GM18870 (cell line): ENCODE results near the gene ADCY7.

Experiments used
- ATAC-seq: cut with Tn5 transposase; IDR thresholded peaks from one replicate; pipeline ENCODE4 v1.9.1; 2021; ENCODE audit warnings: moderate library complexity; ENCODE audit not compliant: unreplicated experiment

ADCY7 gene

DNA sequence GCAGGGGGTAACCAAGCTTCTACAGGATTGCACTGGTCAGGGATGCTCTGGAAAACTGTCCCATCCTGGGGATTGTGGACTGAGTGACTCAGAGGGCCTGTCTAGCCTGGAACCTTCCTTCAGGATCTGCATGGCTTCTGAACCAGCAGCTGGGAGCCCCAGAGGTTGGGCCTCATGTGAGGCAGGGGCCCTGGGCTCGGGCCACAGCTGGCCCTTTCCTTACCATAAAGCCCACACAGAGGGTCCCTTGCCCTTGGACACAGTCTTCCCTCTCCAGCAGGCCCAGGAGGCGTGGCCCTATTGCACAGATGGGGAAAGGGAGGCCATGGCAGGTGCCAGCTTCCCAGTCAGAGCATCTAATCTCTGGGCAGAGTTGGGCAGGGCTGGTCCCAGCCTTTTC is 30.5 kb downstream of the ADCY7 start:
- ATAC-seq: no peak

DNA sequence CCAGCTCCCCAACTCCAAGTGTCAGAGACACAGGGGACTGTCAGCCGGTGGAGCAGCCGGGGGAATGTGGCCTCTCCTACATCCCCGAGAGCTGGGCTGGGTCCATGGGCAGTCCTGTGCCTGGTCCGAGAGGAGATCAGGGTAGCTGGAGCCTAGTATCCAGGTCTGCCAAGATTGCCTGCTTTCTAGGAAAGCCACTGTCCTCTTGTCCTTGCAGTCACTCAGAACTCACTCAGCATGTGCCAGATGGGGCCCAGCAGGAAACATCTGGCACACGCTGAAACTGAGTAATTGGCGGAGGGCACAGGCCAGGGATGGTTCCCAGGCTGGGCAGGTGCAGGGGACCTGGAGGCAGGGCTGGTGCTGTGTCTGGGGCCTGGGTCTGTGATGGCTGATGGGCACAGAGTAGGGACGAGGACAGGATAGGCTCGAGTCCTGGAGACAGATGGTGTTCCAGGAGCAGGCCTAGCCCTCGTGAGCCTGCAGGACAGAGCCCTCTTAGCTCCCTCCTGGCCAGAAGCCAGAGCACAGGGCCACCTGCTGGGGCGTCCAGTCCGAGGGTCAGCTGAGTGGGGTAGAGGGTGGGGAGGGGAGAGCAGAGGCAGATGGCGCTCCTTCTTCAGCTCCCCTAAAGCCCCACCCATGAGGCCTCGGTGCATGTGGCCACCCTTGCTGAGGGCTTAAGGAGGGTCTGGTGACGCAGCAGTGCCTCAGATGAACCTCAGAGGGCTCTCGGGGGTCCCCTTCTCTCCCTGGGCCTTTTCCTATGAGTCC is 31.1 kb downstream of the ADCY7 start:
- no peak for ATAC-seq

DNA sequence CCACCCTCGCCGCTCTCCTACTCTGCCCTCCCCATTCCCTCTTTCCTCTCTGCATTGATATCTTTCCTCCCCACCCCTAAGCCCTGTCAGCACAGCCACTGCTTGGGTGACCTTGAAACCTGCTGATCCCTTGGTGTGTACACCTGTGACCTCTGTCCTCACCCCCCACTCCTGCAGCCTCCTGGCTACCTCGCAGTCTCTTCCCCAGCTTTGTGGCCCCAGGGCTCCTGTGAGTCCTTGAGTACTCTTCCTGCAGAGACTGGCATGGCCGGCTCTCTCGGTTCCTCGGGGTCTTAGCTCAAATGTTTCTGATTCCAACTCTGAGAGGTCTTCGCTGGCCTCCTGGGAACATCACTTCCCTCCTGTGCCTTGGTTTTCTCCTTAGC is 31.7 kb downstream of the ADCY7 start:
- no peak for ATAC-seq

DNA sequence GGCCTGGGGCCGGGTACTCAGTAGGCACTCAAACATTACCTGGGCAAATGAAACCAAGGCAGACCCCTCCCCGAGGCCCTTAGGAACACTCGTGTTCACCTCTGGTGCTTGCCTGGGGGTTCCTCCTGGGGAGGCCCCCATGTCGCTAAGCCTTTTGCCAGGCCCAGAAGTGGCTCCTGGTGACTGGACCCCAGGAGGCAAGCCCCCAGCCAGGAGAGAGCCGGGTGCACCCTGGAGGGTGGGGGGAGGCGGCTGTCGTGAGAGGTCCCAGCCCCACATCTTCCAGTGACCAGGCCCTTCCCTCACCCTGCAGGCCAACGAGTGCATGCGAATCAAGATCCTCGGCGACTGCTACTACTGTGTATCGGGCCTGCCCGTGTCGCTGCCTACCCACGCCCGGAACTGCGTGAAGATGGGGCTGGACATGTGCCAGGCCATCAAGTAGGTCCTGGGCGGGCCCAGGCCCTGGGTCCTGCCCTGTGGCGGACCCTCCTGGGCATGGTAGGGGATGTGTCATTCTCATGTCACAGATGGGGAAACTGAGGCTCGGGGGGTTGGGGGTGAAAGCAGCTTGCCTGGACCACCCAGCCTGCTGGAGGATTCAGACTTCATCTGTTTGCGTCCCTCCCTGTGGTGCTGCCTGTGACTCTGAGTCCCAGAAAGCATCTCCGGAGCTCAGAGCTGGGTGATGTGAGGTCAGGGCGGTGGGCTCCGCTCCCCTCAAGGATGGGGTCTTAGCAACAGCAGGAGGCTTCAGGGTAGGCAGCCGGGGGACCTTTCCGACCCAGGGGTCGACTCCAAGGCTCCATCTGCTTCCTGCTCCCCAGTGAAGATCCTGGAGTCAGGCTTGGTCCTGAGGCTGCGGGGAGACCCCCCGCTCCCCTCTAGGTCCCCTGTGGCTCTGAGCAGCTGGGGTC is 32.5 kb downstream of the ADCY7 start:
- no peak for ATAC-seq

- ATAC-seq: no peak
Observed at GRCh38 chr16:50299508-50300105, 33.3 kb downstream of the ADCY7 start.

DNA sequence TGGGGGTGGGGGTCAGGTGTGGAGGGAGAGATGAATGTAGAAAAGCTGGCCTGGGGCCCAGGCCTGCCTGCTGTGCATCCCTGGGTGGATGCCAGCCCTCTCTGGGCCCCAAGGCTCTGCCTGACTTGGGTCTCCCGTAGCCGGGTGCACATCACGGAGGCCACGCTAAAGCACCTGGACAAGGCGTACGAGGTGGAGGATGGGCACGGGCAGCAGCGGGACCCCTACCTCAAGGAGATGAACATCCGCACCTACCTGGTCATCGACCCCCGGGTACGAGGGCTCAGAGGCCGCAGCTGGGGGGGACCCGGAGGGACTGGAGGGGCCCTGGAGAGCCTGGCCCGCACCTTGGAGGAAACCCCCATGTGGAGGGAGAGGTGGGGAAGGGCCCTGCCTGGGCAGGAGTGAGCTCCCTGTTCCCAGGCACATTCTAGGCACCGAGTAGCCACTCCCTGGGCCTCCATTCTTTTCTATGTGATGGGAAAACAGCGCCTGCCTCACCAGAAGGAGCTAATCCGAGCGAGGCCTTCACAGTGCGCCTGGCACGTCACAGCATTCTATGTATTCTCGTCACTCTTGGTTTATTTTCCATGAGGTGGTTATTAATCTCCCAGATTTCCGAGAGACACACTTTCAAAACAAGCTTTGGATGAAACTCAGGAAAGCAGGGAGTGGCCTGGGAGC is 34.7 kb downstream of the ADCY7 start:
- ATAC-seq: no peak

DNA sequence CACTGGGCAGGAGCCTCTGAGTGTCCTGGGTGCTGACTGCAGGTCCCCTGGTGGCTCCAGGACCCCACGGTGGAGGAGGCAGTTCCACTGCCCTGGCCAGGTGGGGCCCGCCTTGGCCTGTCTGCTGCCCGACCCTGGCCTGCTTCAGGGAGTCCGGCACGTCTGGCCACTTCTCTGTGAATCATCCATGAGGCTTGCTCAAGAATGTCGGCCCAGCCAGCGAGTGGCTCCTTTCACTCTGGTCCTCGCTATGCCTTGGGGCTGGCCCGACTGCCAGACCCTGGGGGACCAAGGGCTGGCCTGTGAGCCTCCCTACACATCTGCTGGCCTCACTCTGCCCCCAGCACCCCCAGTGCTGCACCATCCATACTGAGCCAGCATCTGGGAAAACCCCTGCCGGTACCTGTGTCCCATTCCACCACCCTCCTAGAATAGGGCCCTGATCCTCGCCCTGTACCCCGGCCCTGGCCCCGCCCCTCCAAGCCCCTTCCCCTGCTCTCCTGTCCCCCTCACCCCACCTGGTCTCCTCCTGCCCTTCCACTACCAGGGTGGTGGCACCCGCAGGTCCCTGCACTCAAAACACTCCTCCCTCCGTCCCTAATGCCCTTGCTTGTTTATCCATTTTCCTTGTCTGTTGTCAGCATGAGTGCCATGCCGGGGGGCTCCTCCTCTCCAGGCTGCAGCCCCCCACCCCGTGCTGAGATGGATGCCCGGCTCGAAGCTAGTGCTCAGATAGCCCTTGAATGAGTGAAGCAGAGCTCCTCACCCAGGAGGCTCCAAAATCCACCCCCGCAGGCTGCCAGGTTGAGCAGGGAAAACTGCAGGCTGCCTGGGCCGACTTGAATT is 35.5 kb downstream of the ADCY7 start:
- ATAC-seq: no peak

DNA sequence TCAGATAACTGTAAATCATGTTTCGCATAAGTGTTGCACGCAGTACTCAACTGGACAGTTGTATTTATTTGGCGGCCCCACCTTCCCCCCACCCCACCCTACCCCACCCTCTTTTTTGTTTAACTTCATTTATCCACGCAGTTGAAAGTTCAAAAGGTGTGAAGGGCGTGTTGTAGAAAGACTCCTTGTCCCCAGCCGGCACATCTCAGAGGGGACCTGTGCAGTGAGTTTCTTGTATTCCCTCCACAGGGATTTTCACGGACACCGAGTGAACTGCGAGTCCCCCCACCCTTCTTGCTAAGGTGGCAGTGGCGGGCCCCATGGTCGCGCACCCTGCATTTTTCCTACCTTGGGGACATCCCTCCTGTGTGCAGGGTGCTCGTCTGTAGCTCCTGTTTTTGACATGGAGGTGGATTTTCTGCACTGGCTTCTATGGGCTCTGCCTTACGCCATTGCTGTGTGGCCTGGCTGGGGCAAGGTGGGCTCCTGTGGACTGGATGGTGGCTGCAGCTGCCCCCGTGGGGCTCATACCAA is 36.2 kb downstream of the ADCY7 start:
- no peak for ATAC-seq

DNA sequence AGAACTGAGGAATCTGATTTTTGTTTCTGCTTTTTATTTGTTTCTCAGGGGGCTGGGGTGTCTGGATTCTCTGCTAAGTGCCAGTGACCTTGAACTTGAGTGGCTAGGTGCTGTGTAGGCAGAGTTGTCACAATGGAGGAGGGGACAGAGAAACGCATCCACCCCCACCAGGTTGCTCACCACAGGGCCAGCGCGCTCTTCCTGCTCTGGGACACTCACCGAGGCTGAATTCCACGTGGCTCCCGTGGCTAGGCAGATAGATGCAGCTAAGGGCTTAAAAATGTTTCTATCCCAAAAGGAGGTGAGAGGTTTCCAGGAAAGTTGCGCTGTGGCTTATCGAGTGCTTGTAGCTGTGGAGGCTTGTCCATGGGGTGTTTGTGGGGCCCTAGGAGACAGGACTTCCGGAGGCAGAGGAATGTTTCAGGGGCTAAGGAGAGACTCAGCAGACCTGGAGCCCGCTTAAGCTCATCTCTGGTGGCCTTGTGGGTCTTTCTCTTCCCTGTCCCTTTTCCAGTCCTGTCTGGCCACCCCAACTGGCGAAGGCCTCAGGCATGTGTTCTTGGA is 36.8 kb downstream of the ADCY7 start:
- no peak for ATAC-seq

GRCh38 chr16:50303605-50304466 is 37.5 kb downstream of the ADCY7 start:
- no peak for ATAC-seq

GRCh38 chr16:50304467-50305440 is 38.4 kb downstream of the ADCY7 start:
- ATAC-seq: no peak

DNA sequence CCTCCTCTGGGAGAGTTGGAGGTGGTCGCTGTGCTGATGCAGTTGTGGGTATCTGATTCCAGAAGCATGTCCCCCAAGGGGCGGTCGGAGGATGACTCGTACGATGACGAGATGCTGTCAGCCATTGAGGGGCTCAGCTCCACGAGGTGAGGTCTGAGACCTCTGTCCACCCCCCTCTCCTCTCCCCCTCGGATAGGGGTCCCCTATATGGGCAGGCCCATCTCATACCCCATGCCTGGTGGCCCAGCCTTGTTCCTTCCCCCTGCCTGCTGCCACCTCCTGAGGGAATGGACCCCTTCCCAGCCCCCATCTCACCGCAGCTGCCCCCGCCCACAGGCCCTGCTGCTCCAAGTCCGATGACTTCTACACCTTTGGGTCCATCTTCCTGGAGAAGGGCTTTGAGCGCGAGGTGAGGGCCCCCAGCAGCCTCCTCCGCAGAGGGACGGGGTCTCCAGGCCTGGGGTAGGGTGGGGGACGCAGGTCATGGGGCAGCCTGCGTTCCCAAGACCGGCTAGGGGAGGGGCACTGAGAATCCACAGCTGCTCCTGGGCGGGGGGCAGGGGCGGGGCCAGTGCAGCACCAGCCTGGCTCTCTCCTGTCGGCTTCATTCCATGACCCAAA is 39.2 kb downstream of the ADCY7 start:
- no peak for ATAC-seq

DNA sequence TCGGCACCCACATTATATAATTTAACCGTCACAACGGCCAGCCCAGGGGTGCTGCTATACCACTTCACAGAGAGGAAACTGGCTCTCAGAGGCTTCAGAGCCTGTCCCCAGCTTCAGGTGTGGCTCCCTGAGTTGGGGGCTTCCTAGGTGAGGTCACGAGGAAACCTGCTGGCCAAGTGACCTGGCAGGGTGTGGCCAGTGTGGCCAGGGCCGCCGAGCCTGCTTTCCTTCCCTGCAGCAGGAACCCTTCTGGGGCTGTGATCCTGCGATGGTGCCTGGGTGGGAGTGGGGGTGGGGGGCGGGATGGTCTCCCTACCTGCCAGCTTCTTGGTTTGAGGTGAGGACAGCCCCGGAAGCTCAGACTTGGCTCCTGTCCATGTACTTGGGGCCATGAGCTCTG is 39.9 kb downstream of the ADCY7 start:
- ATAC-seq: no peak

DNA sequence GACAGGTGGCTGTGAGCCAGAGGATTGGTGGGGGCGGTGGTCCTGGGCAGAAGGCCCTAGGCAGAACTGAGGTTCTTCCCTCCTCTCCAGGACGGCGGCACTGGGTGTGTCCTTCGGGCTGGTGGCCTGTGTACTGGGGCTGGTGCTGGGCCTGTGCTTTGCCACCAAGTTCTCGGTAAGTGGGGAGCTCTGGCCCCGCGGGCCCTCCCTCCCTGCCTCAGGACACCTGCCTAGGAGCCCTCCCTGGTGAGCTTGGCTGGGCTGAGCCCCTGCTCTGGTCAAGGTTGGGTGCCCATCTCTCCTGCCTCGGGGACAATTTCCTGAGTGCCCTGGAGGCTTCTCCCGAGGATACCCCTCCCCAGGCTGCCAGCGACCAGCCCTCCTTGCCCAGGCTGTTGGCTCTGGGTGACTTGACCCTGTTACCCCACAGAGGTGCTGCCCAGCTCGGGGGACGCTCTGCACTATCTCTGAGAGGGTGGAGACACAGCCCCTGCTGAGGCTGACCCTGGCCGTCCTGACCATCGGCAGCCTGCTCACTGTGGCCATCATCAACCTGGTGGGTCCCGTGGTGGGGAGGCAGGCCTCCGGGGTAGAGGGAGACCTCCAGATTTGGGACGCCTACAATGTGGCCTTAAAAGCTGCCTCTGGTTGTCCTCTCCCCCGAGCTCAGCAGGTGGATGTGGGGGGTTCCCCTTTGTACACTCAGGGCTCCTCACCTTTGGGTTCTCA is 42.0 kb downstream of the ADCY7 start:
- no peak for ATAC-seq

DNA sequence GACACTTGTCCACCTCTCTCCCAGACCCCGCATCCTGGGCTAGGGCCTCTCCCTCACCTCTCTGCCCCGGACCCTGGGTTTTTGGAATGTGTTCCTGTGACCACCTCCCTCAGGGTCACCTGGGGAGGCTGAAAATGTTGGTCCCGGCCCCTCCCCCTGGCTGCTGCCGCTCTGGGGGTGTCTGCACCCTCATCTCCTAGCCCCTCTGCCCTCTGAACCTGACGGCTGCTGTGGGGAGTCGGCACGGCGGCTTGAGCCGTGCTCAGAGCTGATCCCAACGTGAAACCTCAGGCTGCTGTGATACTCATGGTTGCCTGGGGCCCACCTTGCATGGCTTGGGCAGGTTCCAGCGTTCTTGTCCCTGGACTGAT is 42.8 kb downstream of the ADCY7 start:
- no peak for ATAC-seq

DNA sequence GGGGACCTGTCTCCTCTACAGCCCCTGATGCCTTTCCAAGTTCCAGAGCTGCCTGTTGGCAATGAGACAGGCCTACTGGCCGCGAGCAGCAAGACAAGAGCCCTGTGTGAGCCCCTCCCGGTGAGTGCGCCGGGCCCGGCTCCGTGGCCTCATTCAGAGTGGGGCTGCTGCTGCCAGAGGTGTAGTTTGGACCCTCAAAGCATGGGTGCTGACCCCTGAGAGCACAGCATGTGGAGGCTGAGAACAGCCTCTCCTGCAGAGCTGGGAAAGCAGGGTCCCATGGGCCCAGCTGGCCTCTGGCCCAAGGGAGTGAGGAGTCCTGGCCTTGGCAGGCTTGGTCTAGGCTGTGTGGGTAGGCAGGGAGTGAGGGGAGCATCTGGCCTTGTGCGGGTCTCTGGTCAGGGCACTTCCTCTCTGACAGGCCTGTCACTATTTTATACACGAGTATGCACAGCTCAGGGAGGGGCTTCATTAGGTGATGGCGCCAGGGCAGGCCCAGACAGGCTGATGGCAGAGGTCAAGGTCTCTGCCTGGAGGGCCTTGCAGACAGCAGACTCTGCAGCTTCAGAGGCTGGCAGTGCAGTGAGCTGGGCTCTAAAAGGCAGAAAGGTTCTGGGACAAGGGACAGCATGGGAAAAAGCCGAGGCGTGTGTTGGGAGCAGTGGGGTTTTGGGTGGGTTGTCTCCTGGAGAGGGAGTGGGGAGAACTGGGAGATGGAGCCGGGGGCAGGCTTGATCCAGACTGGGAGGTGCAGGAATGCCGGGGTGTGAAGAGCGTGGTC is 43.4 kb downstream of the ADCY7 start:
- ATAC-seq: no peak
